Measurements from ENCODE around the gene CHIC2.

CHIC2 gene

DNA sequence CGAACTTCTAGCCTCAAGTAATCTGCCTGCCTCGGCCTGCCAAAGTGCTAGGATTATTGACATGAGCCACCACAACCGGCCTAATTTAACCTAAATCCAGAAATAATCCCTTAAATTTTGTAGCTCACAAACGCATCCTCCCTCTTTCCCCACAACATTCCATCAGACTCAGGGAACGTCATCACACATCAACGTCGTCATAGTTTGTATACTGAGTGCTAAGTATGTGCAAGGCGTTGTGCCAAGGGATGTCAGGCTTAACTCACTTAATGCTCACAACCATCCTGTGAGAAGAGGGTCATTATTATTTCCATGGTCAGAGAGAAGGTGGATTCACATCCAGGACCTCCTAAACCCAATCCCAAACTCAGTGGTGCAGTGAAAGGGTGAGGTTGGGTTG lies 26.0 kb upstream of the CHIC2 start:
- Histone ChIP-seq H3K27me3 (ENCODE audit: control insufficient read depth in 3 of 3, insufficient read depth in 3 of 3, low read depth in 1 of 3, low read length in 3 of 3) (peaks cover 21 to 91% (median 50%) of the 10 kb centered on the region in 3 experiments), H3K9ac (ENCODE audit: low read depth, low read length, poor library complexity) (no peak overlapping the region), H3K14ac (ENCODE audit: low read length) (no peak overlapping the region), H2AFZ (ENCODE audit: low read length) (no peak overlapping the region), H2BK15ac (ENCODE audit: low read length) (no peak overlapping the region), H3K36me3 (replicated peaks in 1 of 2; ENCODE audit: control insufficient read depth in 2 of 2, insufficient read depth in 2 of 2, low read length in 2 of 2) (no peaks in the 10 kb centered on the region), H3K23ac (ENCODE audit: low read depth, low read length, poor library complexity) (no peak overlapping the region), H4K91ac (ENCODE audit: low read depth, low read length, poor library complexity) (no peak overlapping the region), H3K4me1 (ENCODE audit: control insufficient read depth in 2 of 2, insufficient read depth in 1 of 2, low read depth in 1 of 2, low read length in 2 of 2) (peaks cover 9 to 10% of the 10 kb centered on the region in 2 donors), H3K27ac (replicated peaks; ENCODE audit: low read length) (no peak overlapping the region), H2AK5ac (ENCODE audit: low read depth, low read length) (no peak overlapping the region), H2BK120ac (ENCODE audit: low read depth, low read length) (no peak overlapping the region), H2BK12ac (ENCODE audit: low read length) (no peak overlapping the region), H4K8ac (ENCODE audit: low read depth, low read length) (no peak overlapping the region), H2BK5ac (ENCODE audit: low read length) (no peak overlapping the region), H3K18ac (ENCODE audit: low read length) (no peak overlapping the region), H3K4ac (ENCODE audit: low read length) (no peak overlapping the region), H3K4me3 (ENCODE audit: low read length in 2 of 2) (no peak overlapping the region), H3K79me1 (ENCODE audit: low read depth, low read length) (no peaks in the 10 kb centered on the region), H3K9me3 (replicated peaks in 1 of 2; ENCODE audit: control insufficient read depth in 2 of 2, insufficient read depth in 1 of 2, low read depth in 1 of 2, low read length in 2 of 2) (peaks cover 0 to 2% of the 10 kb centered on the region in 2 donors), H3K4me2 (ENCODE audit: insufficient read depth, low read length, poor library complexity, severe bottlenecking) (no peak overlapping the region)
- no peak for DNase-seq (ENCODE audit: low spot score)
- 100% methylated on average over 1 of the region's 8 CpGs; no CpG with 5 or more reads in 1 of the 2 donors for WGBS, 2 donors (ENCODE audit: extremely low coverage in 2 of 2, insufficient read length in 2 of 2, insufficient replicate concordance in 1 of 2)

DNA sequence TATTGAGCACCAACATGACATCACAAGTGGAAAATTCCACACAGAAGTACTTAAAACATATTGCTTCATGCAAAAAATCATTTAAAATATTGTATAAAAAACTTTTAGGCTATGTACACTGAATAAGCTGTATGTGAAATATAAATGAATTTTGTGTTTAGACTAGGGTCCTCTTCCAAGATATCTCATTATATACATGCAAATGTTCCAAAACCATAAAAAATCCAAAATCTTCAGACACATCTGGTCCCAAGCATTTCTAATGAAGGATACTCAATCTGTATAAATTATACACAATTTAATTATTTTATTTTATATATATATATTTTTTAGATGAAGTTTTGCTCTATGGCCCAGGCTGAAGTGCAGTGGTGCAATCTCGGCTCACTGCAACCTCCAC lies 25.5 kb upstream of the CHIC2 start:
- H2BK120ac ChIP-seq (ENCODE audit: low read depth, low read length) = no peak overlapping the region
- DNase-seq (ENCODE audit: low spot score) = no peak
- H3K36me3 ChIP-seq (replicated peaks in 1 of 2; ENCODE audit: control insufficient read depth in 2 of 2, insufficient read depth in 2 of 2, low read length in 2 of 2) = no peaks in the 10 kb centered on the region
- H3K18ac ChIP-seq (ENCODE audit: low read length) = no peak overlapping the region
- no peak overlapping the region for H2BK5ac ChIP-seq (ENCODE audit: low read length)
- no peak overlapping the region for H3K4me3 ChIP-seq (ENCODE audit: low read length in 2 of 2)
- H3K9me3 ChIP-seq (replicated peaks in 1 of 2; ENCODE audit: control insufficient read depth in 2 of 2, insufficient read depth in 1 of 2, low read depth in 1 of 2, low read length in 2 of 2) = peaks cover 0 to 2% of the 10 kb centered on the region in 2 donors
- no peak overlapping the region for H4K8ac ChIP-seq (ENCODE audit: low read depth, low read length)
- H4K91ac ChIP-seq (ENCODE audit: low read depth, low read length, poor library complexity) = no peak overlapping the region
- H3K14ac ChIP-seq (ENCODE audit: low read length) = no peak overlapping the region
- no CpG with 5 or more reads among the region's 1 CpG for WGBS, 2 donors (ENCODE audit: extremely low coverage in 2 of 2, insufficient read length in 2 of 2, insufficient replicate concordance in 1 of 2)
- H3K4ac ChIP-seq (ENCODE audit: low read length) = no peak overlapping the region
- H3K27me3 ChIP-seq (ENCODE audit: control insufficient read depth in 3 of 3, insufficient read depth in 3 of 3, low read depth in 1 of 3, low read length in 3 of 3) = peaks cover 21 to 88% (median 44%) of the 10 kb centered on the region in 3 experiments
- no peak overlapping the region for H3K4me2 ChIP-seq (ENCODE audit: insufficient read depth, low read length, poor library complexity, severe bottlenecking)
- no peak overlapping the region for H2AK5ac ChIP-seq (ENCODE audit: low read depth, low read length)
- H2BK12ac ChIP-seq (ENCODE audit: low read length) = no peak overlapping the region
- peaks cover 5 to 6% of the 10 kb centered on the region in 2 donors for H3K4me1 ChIP-seq (ENCODE audit: control insufficient read depth in 2 of 2, insufficient read depth in 1 of 2, low read depth in 1 of 2, low read length in 2 of 2)
- H3K79me1 ChIP-seq (ENCODE audit: low read depth, low read length) = no peaks in the 10 kb centered on the region
- no peak overlapping the region for H2AFZ ChIP-seq (ENCODE audit: low read length)
- no peak overlapping the region for H3K23ac ChIP-seq (ENCODE audit: low read depth, low read length, poor library complexity)
- no peak overlapping the region for H3K9ac ChIP-seq (ENCODE audit: low read depth, low read length, poor library complexity)
- no peak overlapping the region for H3K27ac ChIP-seq (replicated peaks; ENCODE audit: low read length)
- no peak overlapping the region for H2BK15ac ChIP-seq (ENCODE audit: low read length)

DNA sequence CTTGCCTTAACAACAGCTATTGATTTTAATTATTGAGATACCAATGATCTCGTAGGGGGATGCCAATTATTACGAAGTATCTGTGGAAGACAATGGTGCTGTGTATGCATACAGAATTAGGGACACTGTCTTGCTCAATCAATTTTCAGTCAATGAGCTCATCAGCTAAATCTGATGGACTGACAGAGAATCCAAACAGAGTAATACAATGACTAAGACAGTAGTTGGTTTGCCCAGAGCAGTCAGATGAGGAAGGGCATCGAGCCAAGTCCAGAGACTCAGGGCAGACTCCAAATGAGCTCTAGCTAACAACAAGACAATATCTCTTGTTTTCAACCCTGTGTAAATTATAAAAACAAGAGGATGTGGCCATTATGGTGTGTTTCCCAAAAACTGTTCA lies 20.9 kb upstream of the CHIC2 start:
- no peak overlapping the region for H4K8ac ChIP-seq (ENCODE audit: low read depth, low read length)
- H4K91ac ChIP-seq (ENCODE audit: low read depth, low read length, poor library complexity) = no peak overlapping the region
- no peaks in the 10 kb centered on the region for H3K9me3 ChIP-seq (replicated peaks in 1 of 2; ENCODE audit: control insufficient read depth in 2 of 2, insufficient read depth in 1 of 2, low read depth in 1 of 2, low read length in 2 of 2)
- no peak overlapping the region for H2BK120ac ChIP-seq (ENCODE audit: low read depth, low read length)
- no peaks in the 10 kb centered on the region for H3K79me1 ChIP-seq (ENCODE audit: low read depth, low read length)
- H3K4me3 ChIP-seq (ENCODE audit: low read length in 2 of 2) = no peak overlapping the region
- no peaks in the 10 kb centered on the region for H3K4me1 ChIP-seq (ENCODE audit: control insufficient read depth in 2 of 2, insufficient read depth in 1 of 2, low read depth in 1 of 2, low read length in 2 of 2)
- no peak overlapping the region for H3K4ac ChIP-seq (ENCODE audit: low read length)
- H3K14ac ChIP-seq (ENCODE audit: low read length) = no peak overlapping the region
- H3K36me3 ChIP-seq (replicated peaks in 1 of 2; ENCODE audit: control insufficient read depth in 2 of 2, insufficient read depth in 2 of 2, low read length in 2 of 2) = no peaks in the 10 kb centered on the region
- H3K9ac ChIP-seq (ENCODE audit: low read depth, low read length, poor library complexity) = no peak overlapping the region
- no peak overlapping the region for H3K27ac ChIP-seq (replicated peaks; ENCODE audit: low read length)
- WGBS, 2 donors (ENCODE audit: extremely low coverage in 2 of 2, insufficient read length in 2 of 2, insufficient replicate concordance in 1 of 2) = no CpG with 5 or more reads among the region's 3 CpGs
- DNase-seq (ENCODE audit: low spot score) = no peak
- H2BK15ac ChIP-seq (ENCODE audit: low read length) = no peak overlapping the region
- no peak overlapping the region for H3K4me2 ChIP-seq (ENCODE audit: insufficient read depth, low read length, poor library complexity, severe bottlenecking)
- H3K18ac ChIP-seq (ENCODE audit: low read length) = no peak overlapping the region
- H2BK5ac ChIP-seq (ENCODE audit: low read length) = no peak overlapping the region
- no peak overlapping the region for H3K23ac ChIP-seq (ENCODE audit: low read depth, low read length, poor library complexity)
- H3K27me3 ChIP-seq (ENCODE audit: control insufficient read depth in 3 of 3, insufficient read depth in 3 of 3, low read depth in 1 of 3, low read length in 3 of 3) = peaks cover 0 to 55% (median 0%) of the 10 kb centered on the region in 3 experiments
- no peak overlapping the region for H2BK12ac ChIP-seq (ENCODE audit: low read length)
- no peak overlapping the region for H2AK5ac ChIP-seq (ENCODE audit: low read depth, low read length)
- H2AFZ ChIP-seq (ENCODE audit: low read length) = no peak overlapping the region

DNA sequence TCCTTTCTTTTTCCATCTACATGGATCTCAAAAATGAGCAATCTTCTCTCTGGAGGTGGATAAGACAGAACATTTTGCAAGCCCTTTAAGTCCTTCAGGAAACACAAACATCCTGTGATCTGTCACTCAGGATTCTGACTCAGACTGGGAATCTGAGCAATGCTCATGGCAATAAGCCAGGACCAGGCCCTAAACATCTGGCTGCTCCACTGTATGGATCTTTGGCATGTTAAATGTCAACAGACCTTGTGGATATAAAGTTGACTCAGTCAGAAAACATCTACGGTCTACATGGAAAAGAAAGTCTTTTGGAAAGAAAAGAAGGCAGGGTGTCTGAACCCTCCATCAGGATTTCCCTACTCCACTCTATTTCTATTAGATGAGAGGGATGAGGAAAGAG lies 17.8 kb upstream of the CHIC2 start:
- WGBS, 2 donors (ENCODE audit: extremely low coverage in 2 of 2, insufficient read length in 2 of 2, insufficient replicate concordance in 1 of 2) = no CpG with 5 or more reads among the region's 1 CpG
- no peak overlapping the region for H3K4me2 ChIP-seq (ENCODE audit: insufficient read depth, low read length, poor library complexity, severe bottlenecking)
- no peak overlapping the region for H3K9ac ChIP-seq (ENCODE audit: low read depth, low read length, poor library complexity)
- no peak overlapping the region for H2BK5ac ChIP-seq (ENCODE audit: low read length)
- H3K27me3 ChIP-seq (ENCODE audit: control insufficient read depth in 3 of 3, insufficient read depth in 3 of 3, low read depth in 1 of 3, low read length in 3 of 3) = peaks cover 0 to 44% (median 0%) of the 10 kb centered on the region in 3 experiments
- H3K18ac ChIP-seq (ENCODE audit: low read length) = no peak overlapping the region
- no peak overlapping the region for H2BK120ac ChIP-seq (ENCODE audit: low read depth, low read length)
- H2AK5ac ChIP-seq (ENCODE audit: low read depth, low read length) = no peak overlapping the region
- no peaks in the 10 kb centered on the region for H3K79me1 ChIP-seq (ENCODE audit: low read depth, low read length)
- H3K36me3 ChIP-seq (replicated peaks in 1 of 2; ENCODE audit: control insufficient read depth in 2 of 2, insufficient read depth in 2 of 2, low read length in 2 of 2) = no peaks in the 10 kb centered on the region
- H3K4me3 ChIP-seq (ENCODE audit: low read length in 2 of 2) = no peak overlapping the region
- H3K14ac ChIP-seq (ENCODE audit: low read length) = no peak overlapping the region
- H3K4ac ChIP-seq (ENCODE audit: low read length) = no peak overlapping the region
- no peaks in the 10 kb centered on the region for H3K9me3 ChIP-seq (replicated peaks in 1 of 2; ENCODE audit: control insufficient read depth in 2 of 2, insufficient read depth in 1 of 2, low read depth in 1 of 2, low read length in 2 of 2)
- no peak overlapping the region for H2BK12ac ChIP-seq (ENCODE audit: low read length)
- H2AFZ ChIP-seq (ENCODE audit: low read length) = no peak overlapping the region
- no peak overlapping the region for H3K27ac ChIP-seq (replicated peaks; ENCODE audit: low read length)
- no peak overlapping the region for H2BK15ac ChIP-seq (ENCODE audit: low read length)
- H3K23ac ChIP-seq (ENCODE audit: low read depth, low read length, poor library complexity) = no peak overlapping the region
- H4K8ac ChIP-seq (ENCODE audit: low read depth, low read length) = no peak overlapping the region
- no peak overlapping the region for H4K91ac ChIP-seq (ENCODE audit: low read depth, low read length, poor library complexity)
- DNase-seq (ENCODE audit: low spot score) = no peak
- H3K4me1 ChIP-seq (ENCODE audit: control insufficient read depth in 2 of 2, insufficient read depth in 1 of 2, low read depth in 1 of 2, low read length in 2 of 2) = no peaks in the 10 kb centered on the region

Measured in neuronal stem cell (in vitro differentiated cells).